NCI-H2171 treated with DMSO at 0.1 percent for 48 hours (cell line): ENCODE measurements around the gene PRKCH.
"Not testable (repeated sequence)": the region's sequence is repeated elsewhere in the genome, so short reads cannot be mapped to it uniquely, and the experiment has no call there.

Source experiments
- DNase-seq: peaks from one replicate; lab custom pipeline; 2025; lab: John Stamatoyannopoulos, UW

The PRKCH gene

DNA sequence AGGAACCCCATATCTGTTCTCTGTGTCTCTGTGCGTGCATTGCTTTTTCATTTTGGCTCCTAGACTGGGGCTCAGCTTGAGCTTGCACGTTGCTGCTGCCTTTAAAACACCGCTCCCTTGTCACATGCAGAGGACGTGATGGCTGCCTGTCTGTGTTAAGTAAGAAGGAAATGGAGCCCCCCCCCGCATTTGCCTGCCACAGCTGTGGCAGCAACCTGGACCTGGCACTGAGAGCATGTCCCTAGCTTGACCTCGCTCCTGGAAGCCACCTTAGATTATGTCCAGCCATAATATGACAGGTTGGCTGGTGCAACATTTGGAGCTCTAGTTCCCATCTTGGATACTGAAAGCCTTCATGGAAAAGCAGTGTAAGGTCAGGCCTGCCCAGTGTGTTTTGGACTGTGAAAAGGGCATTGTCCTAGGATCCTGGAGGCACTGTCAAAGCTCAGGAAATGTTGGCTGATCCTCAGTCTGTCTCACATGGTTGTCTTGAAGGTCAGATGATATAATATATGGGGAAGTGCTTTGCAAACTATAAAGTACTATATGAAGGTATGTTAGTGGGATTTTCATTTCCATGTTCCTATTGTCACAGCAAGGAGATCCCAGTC, 73.8 kb downstream of the PRKCH start:
- no peak for DNase-seq

DNA sequence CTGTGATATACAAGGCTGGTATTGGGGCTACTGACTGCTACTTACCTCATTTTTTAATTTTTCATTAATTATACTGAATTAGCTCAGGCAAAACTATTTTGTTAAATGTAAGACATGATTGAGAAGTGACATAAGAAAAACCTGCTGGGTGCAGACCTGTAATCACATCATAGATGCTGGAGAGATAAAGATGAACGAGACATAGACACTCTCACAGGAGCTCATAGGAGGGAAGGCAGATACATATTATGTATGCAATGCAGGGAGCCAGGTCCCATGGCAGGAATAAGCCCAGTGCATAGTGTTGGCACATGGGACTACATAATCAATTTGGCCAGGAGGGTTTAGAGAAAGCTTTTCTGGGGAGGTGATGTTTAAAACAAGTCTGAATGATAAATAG, 74.9 kb downstream of the PRKCH start:
- no peak for DNase-seq

DNA sequence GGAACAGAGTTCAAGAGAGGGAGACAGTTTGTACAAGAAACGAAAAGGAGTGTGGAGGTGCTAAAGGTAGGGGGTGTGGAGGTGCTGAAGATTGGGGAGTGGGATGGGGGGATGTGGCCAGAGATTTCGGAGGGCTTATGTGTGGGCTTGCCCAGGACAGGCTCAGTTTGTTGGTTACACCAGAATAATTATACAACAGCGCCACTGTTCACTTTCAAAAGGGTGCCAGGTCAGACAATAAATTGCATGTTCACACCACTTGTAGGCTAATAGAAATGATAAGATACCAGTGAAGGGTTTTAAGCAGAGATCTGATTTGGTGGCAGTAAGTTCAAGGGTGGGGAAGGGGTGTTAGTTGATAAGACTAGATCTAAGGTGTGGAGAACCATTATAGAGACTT, 75.3 kb downstream of the PRKCH start:
- DNase-seq, result no peak

DNA sequence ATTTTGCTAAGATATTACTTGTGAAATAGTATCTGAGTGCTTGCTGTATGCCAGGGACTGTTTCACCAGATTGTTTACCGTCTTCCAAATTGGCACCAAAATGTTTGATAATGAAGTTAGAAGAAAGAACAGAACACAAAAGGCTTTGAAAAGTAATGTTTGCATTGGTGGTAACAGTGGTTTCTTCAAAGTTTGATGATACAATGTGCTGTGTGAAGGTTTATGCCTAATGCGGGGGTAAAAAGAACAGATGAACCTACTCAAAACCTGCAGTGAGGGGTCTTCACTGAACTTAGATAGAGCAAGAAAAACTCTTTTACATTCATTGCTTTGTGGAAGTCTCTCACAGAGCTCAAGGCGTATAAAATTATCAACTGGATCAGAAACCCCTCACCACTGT, 76.2 kb downstream of the PRKCH start:
- DNase-seq, result no peak

DNA sequence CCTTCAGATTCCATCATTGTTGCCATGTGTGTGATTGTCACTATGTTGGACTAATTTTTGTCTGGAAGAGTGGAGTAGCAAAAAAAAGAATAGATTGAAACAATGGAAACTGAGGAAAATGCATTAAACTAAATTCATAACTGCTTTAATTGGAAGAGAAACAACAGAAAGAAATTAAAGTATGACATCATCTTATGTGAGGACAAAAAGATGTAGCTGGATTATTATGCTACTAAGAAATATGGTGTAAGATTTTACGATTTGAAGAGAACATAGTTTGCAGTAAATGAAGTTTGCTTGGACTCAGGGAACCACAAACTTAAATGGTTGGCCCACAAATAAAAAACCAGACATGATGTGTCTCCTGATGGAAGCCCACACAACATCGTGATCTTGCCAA, 76.8 kb downstream of the PRKCH start:
- DNase-seq, result no peak

DNA sequence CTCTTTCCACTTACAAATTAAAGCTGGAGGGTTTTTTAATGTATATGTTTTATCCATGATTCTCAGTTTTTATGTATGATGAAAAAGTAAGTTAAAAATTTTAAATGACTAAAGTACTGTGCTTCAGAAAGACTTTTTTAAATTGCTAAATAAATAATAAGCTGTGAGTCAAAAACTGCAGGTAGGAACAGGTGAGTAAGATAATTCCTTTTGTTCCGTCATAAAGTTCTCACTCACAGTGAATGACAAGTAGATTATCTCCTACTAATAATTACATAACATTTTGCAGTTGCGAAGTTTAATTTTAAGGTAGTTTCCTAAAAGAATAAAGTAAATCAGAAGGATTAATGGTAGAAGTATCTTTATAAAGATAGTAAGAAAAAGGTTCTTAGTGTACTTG, 78.0 kb downstream of the PRKCH start:
- no peak for DNase-seq

DNA sequence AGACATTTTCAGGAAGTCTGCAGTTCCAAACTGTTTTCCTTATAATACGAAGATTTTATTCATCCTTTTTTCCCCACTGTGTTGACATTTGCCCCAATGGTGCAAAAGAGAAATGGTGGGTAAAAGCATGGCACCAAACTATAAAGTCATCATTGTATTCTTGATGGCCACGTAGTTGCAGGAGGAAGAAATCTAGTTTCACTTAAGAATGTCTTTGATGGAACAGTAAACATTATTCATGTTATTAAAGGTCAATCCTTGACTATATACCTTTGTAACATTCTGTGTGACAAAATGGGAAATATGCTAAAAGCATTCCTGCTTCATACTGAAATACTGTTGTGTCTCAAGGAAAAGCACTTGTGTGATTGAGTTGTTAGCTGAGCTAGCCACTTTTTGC, 80.1 kb downstream of the PRKCH start:
- no peak for DNase-seq

DNA sequence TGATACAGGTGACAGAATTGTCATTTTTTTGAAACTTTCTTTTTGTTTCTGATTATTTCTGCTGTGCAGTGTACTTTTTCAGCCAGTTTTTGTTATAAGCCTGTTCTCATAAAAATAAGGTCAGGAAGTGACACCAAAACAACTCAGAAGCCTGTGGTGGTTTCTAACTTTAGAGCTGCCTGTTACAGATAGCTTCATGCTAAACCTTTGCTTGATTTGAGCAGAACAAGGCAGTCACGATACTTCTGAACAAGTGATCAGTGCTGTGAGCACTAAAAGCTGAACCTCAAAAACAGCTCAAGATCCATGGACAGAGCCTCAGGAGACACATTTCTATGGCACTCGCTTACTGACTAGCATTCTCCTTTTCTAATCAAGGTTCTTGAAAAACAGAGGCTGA, 82.0 kb downstream of the PRKCH start:
- DNase-seq, result no peak

DNA sequence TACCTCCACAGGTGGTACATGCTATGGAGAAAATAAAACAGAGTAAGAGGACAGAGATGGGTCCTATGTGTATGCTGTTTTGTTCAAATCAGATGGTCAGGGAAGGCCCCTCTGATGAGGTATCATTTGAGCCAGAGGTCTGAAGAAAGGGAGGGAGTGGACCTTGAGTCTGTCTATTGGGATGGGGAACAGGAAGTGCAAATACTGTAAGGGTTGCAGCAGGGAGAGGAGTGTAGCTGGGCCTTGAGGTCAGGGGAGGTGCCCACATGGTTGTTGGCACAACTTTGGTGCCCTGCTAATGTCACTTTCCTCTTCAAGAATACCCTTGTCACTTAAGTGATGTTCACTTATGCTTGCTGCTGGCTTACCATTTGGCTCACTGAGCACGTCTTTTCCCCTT, 83.3 kb downstream of the PRKCH start:
- DNase-seq, result no peak

DNA sequence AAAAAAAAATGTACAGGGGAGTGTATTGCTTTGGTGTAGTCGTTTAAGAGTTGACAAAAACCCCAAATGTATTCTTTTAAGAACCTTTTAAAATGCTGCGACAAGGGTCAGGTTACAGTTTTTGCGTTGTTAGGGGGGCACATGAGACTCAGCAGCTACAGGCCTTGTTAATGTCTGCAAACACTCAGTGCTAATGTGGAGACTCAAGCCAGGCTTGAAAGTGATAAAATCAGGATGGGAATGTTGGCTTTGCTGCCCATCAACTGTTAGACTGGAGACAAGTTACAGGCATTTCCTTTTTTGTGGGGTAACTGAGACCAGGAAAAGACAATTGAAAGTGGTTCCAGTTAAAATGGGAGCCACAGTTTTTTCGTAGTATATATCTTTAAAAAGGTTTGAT, 84.8 kb downstream of the PRKCH start:
- no peak for DNase-seq

DNA sequence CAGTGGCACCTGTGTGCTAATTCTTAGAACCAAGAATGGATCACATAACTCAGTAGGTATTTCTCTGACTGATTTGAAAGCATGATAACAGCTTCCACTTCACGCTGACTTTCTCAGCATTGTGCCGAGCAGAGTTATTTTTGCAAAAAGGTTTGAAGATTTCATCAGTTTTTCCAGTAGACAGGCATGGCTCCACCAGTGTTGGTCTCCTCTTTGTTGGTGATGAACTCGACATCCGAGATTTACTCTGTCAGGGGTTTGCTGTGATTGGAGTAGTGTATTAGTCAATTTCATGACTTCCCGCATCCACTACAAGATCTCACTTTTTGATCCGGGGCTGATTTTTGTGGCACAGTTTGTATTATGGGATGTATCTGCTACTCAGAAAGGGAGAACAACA, 85.3 kb downstream of the PRKCH start:
- DNase-seq, result no peak

DNA sequence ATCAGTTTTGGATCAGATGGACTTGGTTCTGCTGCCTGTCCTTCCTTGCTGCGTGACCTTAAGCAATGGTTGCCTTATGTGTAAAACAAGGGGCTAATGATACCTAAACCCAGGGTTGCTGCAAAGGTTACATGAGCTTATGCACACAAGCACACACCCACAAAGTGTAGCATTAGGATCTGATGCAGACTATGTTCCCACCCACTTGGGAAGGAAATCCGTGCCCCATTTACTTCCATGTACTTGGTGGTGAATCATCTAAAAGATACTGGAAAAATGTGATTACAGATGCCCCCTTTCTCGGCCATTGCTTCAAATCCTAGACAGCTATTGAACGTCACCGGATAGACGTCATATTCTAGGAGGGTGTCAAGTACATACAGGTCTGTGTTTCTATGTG, 87.1 kb downstream of the PRKCH start:
- DNase-seq, result no peak

DNA sequence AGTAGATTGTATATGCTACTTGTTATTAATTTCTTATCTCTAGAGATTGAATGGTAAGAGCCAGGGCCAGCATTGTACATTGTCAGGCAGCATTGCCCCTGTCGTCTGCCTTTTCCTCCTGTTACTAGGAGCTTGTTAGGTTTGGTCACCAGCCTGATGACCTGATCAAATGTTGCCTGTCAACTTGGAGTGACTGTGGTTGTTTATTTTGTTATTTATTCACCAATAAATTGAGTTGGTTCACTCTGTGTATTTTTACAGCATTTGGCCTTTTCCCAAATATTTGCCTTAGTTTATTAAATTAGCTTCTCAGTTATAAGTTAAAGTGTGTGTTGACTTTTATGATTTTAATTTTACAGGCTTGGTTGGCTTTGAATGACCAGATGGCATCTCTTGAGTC, 88.4 kb downstream of the PRKCH start:
- DNase-seq, result peak; percentile 28

DNA sequence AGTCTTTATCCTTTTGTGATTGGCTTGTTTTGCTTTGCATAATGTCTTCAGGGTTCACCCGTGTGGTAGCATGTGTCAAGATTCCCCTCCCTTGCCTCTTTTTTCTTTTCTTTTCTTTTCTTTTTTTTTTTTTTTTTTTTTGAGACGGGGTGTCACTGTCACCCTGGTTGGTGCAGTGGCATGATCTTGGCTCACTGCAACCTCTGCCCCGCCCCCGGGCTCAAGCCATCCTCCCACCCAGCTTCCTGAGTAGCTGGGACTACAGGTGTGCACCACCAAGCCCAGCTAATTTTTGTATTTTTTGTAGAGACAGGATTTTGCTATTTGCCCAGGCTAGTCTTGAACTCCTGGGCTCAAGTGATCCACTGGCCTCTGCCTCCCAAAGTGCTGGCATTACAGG, 94.6 kb downstream of the PRKCH start:
- not testable (repeated sequence) for DNase-seq

DNA sequence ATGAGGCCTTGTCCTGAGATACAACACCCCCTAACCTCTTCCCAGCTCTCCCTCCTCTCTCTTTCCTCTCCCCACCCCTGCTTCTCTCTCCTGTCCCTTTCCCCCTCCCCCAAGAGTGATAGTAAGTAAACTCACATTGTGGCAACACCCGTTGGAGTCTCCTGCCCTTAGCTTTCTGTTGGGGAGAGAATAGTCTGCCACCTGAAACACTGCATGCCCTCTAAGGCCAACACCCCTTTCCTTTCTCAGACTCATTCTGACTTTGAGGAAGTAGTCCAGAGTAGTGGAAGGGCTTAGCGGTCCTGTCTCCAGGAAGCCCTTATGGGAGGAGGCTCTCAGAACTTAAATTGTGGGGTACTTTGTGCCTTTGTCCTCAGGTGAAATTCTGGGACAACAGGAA, 95.2 kb downstream of the PRKCH start:
- DNase-seq, result no peak

DNA sequence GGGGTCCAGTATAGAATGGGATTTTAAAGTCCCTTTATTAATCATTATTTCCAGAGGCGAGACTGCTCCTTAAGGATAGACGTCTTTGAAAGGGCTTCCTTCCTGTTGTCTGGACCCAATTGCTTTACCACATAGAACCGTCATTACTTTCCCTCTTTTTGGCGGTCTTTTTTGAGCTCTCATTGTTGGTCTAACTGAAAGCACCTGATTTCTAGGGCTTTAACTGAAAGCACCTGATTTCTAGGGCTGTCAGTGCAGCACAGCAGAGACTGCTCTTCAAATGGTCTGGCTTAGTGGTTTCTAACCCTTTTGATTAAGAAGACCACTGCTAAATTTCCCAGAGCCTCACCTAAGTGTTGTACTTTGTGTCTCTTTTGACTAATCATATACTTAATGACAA, 95.8 kb downstream of the PRKCH start:
- DNase-seq, result no peak

DNA sequence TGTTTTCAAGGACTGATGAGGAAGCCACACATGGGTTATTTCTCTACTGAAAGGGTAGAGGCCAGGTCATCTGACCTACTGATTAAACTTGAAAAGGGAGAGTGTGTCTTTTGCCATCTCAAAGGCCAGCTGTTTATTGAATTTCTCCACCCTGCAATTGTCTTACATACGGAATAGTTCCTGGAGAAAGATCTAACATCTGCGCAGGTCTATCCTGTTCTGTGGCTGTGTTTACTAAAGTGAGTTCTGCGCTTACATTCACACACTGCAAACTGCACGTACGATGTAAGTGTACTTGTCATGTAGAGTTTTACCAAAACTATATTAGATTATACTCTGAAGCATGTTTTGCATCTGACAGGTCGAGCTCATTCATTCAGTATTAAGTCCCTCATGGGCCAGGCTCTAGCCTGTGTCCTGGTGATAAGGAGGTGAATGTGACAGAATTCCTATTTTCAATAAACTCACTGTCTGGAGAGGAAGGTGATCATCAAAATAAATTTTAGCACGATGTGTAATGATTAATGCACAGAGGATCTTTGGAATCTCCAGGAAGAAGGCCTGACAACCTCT, 96.6 kb downstream of the PRKCH start:
- no peak for DNase-seq

DNA sequence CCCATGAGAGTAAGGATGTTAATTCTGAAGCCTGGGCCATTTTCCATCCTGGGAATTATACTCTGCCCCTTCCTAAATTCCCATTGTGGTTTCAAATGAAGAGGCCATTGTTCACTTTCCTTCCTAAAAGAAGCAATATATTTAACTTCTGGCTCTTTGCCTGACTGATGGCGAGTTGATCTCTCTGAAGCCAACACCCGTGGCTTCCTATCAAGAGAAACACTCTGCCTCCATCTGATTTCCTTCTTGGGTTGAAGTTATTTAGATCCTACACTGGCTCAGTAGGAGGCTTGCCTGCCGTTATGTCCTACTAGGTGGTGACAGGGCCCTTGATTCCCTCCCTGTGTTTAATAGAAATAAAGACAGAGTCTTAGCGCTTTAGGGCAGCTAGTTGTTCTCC, 97.4 kb downstream of the PRKCH start:
- no peak for DNase-seq

DNA sequence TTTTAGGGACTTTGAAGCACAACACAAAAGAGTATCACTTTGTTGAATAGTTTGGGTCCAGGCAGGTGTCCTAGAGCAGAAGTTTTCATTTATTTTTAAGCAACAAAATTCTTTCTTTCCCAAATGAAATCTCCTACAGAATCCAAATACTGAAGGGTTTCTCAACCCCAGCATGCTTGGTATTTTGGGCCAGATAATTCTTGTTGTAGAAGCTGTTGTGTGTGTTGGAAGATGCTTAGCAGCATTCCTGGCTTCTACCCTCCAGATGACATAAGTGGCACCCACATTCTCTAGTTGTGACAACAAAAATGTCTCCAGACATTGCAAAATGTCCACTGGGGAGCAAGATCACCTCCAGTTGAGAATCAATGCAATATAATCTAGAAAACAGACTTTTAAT, 97.8 kb downstream of the PRKCH start:
- DNase-seq, result no peak

DNA sequence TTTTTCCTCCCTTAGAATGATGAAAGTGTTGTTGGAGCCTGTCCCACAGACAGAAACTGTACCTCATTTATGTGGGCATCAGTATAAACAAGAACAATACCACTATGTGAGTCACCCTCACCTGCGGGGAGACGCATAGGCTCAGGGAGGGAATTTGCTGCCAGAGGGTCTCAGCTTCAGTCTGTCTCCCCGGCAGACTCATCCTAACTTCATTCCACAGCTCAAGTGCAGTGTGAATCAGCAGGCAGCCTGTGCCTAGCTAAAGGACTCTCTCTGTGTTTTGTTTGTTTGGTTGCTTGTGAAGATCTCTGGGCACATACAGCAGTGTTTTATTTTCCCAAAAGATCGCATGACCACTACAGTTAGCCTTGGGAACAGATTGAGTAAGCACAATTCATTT, 98.9 kb downstream of the PRKCH start:
- DNase-seq, result no peak

DNA sequence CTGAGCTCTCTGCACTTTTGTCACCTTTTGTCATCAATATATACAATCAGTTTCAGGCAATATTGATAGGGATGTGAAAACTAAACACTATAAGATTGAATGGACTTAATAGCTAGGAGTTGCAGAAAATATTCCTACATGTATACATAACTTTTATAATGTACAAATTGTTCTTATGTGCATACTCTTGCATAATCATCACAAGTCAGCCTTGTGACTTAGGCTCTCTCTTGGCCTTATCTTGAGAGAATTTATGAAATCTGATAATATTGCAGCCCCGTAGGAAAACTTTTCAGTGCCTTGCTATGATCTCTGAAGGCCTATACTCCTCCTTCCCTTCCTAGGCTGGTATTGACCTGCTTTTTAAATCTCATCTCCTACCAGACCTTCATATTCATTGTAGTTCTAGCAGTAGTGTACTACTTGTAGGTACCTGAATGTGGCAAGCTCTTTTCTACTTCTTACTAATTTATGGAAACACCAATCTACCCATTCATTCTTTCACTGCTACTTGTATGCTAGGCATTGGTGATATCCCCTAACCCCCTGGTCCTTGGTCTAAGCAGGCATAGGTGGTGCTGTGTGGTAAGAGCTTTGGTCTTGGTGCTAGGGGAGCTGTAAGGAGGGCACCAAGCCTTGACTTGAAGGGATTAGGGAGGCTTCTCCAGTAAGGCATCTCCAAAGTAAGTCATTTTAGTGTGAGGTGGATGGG, 100.0 kb downstream of the PRKCH start:
- DNase-seq, result no peak

DNA sequence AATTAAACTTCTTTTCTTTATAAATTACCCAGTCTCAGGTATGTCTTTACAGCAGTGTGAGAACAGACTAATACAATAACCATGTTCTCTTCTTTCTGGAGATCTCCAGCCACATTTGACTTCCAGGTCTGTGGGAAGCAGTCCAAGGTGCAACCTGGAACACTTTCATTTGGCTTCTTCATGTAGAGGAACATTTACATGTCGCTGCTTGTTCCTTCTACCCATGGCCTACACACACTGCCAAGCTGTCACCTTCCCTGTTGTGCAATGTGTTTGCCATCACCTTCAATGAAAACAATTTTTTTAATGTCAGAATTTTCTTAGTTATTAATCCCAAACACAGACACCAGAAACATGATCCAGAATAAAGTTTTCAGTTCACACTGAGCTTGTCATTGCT, 104.7 kb downstream of the PRKCH start:
- peak; percentile 58 for DNase-seq

DNA sequence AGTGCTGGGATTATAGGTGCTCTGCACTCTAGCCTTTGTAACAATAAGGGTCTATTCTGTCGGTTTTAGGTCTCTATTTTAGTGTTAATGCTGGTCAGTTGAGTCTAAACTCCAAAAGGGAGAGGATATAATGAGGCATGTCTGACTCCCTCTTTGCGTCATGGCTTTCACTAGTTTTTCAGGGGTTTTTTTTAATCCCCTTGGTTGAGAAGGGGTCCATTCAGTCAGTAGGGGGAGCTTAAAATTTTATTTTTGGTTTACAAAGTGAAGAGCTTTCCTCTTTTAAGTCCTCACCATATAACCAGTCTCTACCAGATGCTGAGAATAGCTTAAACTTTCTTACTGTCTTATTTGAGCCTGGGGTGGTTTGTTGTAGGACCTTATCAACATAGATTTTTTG, 106.9 kb downstream of the PRKCH start:
- no peak for DNase-seq

DNA sequence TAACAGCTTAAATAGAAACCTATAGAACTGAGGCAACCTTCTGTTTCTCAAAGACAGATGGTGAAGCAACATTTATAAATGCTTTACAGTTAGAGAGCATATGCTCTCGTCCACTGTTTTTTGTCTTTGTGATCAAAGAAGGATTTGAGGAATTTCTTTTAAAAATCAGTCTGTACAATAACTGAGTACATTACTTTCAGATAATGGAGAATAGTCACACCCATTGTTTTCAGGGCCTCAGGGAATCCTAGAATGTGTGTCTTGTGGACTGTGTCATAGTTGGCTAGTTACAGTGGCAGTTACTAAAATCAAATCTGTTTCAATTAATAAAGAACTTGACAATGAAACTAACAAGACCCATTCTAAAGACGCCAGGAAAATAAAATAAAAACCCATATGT, 107.9 kb downstream of the PRKCH start:
- peak; percentile 61 for DNase-seq
